Fibroblast of skin of left quadriceps (primary cell): ENCODE results near the gene PCIF1.
"Not testable (repeated sequence)": the region's sequence is repeated elsewhere in the genome, so short reads cannot be mapped to it uniquely, and the experiment has no call there.

Experiments used
- DNase-seq, 2 experiments: peaks; one replicate each; pipeline ENCODE4 v3.0.0-alpha.2; 2013; ENCODE audit warnings: low read depth in 2 of 2

PCIF1 gene

DNA sequence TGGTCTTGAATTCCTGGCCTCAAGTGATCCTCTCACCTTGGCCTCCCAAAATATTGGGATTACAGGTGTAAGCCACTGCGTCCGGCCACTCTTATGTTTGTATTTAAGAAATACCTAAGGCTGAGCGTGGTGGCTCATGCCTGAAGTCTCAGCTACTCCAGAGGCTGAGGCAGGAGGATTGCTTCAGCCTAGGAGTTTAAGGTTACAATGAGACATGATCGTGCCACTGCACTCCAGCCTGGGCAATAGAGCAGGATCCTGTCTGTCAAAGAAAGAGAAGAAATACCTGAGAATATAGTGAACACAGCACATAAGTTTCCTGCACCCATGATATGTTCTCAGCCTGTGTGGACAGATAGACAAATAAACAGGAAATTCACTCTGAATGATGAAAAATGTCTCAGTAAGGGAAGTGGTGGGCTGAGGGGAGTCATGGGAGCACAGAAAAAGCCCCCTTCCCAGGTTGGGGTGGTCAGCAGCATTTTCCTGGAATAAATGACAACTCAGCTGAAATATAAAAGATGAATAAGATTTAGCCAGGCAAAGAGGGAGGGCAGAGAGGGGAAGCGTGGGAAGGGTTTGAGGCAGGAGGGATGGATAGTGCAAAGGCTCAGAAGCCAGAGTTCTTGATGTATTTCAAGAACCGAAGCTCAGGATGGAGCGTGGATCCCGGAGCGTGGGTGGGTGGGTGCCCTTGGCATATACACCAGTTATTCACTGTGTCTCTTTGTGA lies 60.4 kb downstream of the PCIF1 start:
- DNase-seq: no peak

DNA sequence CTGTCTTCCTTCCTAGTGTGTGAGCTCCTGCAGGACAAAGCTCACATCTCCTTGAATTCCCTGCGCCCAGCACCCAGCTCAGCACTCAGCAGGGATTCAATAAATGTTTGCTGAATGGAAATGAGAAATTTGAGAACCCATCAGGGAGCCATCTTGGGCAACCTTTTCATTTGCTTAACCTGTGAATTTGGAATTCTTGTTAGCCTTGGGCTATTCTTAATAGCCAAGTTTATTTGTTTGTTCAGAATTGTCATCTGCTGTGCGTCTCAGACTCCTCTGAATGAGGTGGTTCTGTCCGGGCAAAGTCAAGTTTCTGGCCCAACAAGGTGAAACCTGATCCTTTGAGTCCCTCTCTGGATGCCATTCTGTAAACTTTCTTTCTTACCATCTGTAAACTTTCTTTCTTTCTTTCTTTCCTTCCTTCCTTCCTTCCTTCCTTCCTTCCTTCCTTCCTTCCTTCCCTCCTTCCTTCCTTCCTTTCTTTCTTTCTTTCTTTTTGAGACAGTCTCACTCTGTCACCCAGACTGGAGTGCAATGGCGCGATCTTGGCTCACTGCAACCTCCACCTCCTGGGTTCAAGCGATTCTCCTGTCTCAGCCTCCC lies 61.1 kb downstream of the PCIF1 start:
- not testable (repeated sequence) for DNase-seq

GRCh38 chr20:45997187-45997586 lies 62.7 kb downstream of the PCIF1 start:
- DNase-seq: no peak
